Peyer's patch (tissue), 4 donors: ENCODE results near the gene APOC3.

Source experiments
- CTCF ChIP-seq, 6 experiments: fragments of 450-650 bp in 4 of 6; fragments of 200-600 bp in 2 of 6; sonication (generic) in 1 of 6; IDR thresholded peaks; one replicate each; pipeline ENCODE4 v1.5.1; 2017 to 2019; ENCODE audit warnings: antibody characterized with exemption in 6 of 6, mild to moderate bottlenecking in 3 of 6, moderate library complexity in 1 of 6
- POLR2A ChIP-seq, 2 donors: fragments of 450-650 bp; IDR thresholded peaks; one replicate each; pipeline ENCODE4 v1.5.1; 2017; ENCODE audit warnings: antibody characterized with exemption in 2 of 2, mild to moderate bottlenecking in 2 of 2, moderate library complexity in 2 of 2

GRCh38 chr11:116835791-116836631 lies 6.3 kb downstream of the APOC3 start:
- peak in 4 of 6 experiments; percentile 55 to 90 (median 79) for TF ChIP-seq CTCF (IDR thresholded peaks at IDR 0.05)
- TF ChIP-seq POLR2A (IDR thresholded peaks at IDR 0.05), result peak in 1 of 2 donors; percentile 7
